ACHN (cell line): ENCODE data around the gene ENOX1.
"Not testable (repeated sequence)": the region's sequence is repeated elsewhere in the genome, so short reads cannot be mapped to it uniquely, and the experiment has no call there.

Experiments used
- DNase-seq: peaks from one replicate; pipeline ENCODE4 v3.0.0-alpha.2; 2015
- in situ Hi-C: cut with HindIII; loops from 2 replicates; pipeline ENCODE4 v1.10.0; 2017; ENCODE audit warnings: low sequenced_read_pairs, low pct_ligation_motif_present, low pct_unique_long_range_greater_than_20kb

The ENOX1 gene

DNA sequence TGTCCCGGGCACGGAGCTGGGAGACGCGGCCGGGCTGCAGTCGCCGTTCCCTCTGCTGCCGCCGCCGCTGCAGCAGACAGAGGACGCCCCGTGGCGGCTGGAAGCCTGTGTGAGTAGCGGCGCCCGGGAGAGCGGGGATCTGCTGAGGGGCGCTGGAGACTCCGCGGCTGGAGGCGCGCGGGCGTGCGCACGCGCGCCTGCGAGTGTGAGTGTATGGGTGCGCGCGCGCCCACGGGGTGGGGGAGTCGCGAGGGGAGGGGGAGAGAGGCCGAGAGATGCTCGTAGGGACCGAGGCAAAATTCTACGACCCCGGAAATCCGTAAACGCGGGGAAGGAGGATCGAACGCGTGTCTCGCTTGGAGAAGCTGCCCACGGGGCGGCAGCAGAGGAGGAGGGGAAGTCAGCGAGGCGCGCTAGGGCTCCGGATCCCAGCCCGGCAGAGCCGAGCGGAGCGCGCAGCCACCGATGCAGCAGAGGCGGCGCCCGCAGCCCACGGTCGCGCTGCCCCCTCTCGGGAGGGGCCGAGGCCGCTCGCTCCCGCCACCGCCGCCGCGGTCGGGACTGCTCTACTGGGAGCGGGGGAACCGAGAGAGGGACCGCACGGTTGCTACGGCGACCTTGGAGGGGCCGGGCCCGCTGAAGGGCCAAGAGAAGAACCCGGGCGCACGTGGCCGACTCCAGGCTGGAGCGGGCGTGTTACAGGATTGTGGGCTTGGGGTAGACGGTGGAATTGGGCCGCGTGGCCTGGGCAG lies at the start of gene ENOX1:
TSS of gene ENOX1 (minus strand) at position 207 of the 752 bp plus-strand sequence.
- in situ Hi-C loops: no loop called here
- DNase-seq: peak; percentile 30

DNA sequence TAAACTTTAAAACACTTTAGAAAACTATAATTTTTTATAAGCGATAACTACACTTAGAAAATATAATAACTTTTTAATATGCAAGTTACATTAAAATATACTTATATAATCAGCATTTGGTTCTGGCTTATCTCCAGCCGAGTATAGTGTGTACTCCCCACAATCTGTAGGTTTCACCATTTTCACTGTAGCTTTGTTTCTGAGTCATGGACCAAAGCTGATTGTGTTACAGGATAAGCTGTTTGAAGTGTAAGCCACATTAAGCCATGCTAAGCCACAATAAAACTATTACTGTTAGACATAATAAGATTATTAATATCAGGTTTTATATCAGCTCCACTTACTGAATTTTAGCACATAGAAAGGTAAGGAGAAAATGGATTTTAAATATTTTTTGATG lies 48.9 kb upstream of the ENOX1 start:
- in situ Hi-C loops: no loop called here
- no peak for DNase-seq

DNA sequence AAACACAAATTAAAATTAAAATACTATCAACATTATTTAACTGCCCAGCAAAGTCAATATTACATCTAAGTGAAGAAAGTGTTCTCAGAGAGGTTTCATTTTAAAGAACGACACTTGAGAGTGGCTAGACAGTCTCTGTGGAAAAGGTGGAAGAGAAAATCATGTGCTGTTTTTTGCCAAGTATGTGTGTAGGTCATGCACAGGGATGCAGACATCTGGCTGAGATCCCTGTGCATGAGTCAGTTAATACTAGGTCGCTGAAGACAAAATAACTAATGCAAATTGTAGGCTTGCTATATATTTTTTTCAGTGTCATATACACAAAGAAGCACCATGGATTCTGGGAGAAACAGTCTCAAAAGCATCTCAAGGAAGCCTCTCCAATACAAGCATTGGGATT lies 44.3 kb upstream of the ENOX1 start:
- in situ Hi-C loops: no loop called here
- DNase-seq: no peak

DNA sequence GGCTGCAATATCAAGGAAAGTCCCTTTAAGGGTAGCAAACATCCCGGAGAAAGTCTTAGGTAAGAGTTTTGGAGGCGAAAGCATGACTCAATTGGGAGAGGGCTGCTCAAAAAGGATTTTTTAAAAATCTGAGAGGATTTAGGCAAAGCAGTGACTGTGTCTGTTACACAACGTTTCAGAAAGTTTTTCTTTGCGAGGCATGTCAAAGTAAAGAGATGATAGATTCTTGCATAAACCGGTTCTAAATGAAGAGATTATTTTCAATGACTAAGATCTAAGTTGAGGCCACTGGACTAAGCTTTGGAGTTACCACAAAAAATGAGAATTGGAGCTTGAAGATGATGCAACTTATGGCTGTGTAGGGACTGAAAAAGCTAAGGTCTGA lies 43.7 kb upstream of the ENOX1 start:
- DNase-seq: no peak
- in situ Hi-C loops: no loop called here

DNA sequence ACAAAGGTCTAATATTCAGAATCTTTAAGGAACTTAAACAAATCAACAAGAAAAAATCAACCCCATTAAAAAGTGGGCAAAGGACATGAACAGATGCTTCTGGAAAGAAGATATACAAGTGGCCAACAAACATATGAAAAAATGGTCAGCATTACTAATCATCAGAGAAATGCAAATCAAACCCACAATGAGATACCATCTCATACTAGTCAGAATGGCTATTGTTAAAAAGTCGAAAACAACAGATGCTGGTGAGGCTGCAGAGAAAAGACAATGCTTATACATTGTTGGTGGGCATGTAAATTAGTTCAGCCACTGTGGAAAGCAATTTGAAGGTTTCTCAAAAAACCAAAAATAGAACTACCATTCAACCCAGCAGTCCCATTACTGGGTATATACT lies 37.9 kb upstream of the ENOX1 start:
- in situ Hi-C loops, DNase-seq: not testable (repeated sequence)

DNA sequence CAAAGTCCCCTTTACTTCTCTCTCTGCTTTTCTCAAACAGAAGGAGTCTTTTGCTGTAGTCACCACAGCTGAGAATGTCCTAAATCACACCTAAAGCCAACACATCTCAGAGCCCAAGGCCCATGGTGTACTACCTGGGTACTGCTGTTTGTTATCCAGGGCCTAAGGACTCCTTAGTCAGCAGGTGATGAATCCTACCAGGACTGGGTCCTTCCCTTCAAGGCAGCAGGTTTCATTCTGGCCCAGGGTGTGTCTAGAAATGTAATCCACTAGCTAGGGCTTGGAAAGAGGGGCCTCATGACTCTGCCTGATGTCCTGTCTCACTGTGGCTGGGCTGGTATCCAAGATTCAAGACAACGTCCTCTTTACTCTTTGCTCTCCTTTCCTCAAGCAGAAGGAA lies 36.2 kb upstream of the ENOX1 start:
- DNase-seq: no peak
- in situ Hi-C loops: no loop called here

DNA sequence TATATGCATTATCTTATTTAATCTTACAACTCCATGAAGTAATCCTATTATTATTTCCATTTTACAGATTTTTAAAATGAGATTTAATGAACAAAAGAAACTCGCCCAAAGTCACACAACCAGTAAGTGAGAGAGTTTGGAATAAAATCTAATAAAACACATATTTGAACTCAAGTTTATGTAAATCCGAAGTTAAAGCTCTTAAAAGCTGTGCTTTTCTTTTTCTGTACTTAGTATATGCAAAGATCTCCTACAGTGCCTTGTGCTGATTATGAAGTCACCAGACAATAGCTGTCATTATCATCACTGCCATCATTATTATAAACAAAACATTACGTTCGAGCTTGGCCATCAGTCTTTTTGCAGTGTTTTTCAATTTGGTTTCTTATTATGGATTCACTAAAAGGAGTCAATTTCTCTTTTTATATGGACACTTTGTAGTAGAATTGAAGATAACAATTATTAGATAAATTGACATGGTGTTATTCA lies 29.7 kb upstream of the ENOX1 start:
- in situ Hi-C loops: no loop called here
- no peak for DNase-seq

DNA sequence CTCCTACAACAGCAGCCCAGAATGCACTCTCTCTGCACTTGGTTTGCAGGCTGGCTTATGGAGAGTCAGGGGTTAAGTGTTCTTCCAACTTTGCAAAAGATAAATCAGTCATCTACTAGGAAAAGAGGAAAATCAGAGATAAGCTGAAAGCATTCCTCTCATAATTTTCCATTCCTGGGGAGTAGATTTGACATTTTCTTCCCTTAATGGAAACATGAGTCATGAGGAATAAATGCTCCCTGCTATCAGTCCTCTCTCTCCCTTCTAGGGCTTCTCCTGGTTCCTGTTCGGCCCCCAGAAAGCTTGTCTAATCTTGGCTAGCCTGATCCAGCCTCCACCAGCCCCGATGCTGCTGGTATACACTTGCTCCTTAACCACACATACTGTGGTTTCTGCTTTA lies 28.4 kb upstream of the ENOX1 start:
- peak; percentile 23 for DNase-seq
- in situ Hi-C loops: no loop called here

DNA sequence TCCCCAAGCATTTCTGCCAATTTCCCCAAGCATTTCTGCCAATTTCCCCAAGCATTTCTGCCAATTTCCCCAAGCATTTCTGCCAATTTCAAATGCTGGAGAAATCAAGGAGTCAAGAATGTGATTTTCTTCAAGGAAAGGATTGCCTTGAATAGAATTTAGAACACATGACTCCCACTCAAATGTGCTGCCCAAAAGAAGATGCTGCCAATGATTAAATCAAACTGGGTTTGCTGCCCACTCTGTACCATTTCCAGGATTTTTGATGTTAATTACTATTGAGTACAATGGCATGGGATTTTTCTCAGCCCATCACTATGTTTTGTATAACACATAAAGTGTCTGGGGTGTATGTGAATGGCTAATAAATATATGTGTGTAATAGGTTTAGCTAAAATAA lies 21.9 kb upstream of the ENOX1 start:
- in situ Hi-C loops: no loop called here
- no peak for DNase-seq

DNA sequence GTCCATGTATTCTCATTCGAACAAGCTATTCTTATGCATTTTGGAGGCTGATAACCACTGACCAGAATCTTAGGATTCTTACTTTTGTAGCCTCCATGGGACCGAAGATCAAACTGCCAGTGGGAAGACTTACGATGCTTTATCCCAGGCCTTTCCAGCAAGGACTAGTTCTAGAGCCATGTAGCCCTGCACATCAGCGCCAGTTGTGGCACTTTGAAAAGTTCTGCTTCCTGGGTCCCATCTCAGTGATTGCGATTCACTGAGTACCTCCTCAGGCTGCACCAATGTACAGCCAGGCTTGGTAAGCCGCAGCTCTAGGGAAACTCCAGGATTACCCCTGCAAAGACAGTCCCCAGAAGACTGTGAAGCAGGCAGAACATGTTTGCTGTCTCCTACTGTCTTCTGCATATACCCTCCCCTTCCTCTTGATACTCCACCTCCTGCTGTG lies 18.9 kb upstream of the ENOX1 start:
- in situ Hi-C loops: no loop called here
- DNase-seq: no peak

DNA sequence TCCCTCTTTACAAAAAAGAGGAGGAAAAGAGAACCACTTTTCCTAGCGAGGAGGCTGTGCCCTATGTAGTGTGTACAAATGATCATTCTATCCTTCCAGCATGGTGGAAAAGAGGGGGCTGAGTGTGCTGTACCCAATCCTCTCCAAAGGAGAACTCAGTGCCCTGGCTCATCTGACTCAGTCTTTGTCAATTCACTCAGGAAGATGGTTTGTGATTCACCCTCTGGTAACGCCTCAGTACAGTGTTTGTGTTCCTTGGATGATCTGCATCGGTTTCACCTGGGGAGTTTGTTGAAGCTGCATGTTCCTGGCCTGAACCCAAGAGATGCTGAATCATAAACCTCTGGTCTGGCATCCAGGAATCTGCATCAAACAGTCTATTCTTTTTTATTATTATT lies 18.3 kb upstream of the ENOX1 start:
- peak; percentile 72 for DNase-seq
- in situ Hi-C loops: no loop called here

DNA sequence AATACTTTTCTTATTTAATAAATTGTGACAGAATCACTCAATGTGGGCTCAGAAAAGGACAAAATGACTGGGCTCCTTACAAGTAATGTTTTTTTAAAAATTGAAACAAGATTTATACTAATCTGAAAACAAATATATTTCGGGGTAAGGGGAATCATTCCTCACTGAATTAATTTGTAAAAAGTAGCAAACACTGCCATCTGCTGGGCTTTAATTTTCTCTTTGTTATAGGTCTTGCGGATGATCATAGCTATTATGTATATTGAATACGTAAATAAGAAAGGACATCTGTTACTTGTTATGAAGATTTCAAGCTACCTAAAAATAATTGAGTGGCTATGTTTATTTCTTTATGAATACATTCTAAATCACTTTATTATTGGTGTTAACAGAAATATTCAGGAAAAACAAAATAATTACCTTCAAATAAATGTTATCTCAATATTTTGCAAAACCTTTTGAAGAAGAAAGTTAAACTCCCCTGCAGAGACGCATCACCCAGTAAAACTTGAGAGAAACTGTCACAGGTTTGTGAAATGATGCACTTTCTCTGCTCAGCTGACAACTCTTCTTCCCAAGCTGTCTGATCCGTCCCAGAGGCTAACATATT lies 17.8 kb upstream of the ENOX1 start:
- in situ Hi-C loops: no loop called here
- DNase-seq: peak; percentile 57

DNA sequence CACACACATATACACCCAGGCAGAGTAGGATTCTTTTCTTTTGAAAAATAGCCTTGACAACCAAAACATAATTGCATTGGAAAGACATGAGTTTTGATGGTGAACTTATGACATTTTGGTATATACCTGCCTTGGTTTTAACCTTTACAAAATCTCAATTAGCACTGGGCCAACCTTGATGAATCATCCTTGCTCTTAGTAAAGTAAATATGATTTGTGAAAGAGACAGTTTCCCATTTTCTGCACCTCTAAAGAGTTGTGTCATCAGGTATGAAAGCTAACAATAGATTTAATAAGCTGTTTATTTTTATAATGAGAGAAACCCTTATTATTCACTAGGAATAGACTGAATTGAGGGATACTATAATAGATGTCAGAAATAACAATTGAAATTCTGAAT lies 15.7 kb upstream of the ENOX1 start:
- no peak for DNase-seq
- in situ Hi-C loops: no loop called here

DNA sequence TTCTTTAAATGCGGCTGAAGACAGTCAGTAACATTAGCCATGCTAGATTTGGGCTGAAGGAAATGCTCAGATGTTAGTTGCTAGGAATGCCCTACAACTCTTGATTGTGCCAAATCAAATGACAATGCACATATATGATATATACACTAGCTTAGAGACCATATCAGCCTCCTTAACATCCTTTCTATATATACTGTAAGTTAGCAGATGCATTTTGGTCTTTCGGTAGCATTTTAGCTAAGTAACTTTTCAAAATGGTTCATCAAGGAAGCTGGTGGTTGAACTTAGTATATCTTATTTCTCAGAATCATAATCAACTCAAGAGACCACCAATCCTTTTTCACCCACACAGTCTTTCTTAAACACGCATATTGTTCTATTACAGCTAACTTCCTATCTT lies 14.1 kb upstream of the ENOX1 start:
- in situ Hi-C loops: no loop called here
- DNase-seq: no peak

DNA sequence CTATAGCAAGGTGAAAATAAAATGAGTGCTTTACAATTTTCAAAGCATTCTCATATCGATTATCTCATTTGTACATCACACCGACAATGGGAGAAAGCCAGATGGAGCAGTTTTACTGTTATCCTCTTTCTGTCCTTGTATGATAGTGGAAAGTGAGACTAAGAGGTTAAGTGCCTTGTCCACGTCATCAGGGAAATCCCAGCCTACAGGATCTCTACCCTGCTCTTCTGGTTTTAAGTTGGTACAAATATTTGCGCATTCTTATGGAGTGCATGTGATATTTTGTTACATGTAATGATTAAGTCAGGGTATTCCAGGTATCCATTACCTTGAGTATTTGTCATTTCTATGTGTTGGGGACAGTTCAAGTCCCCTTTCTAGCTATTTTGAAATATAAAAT lies 12.4 kb upstream of the ENOX1 start:
- DNase-seq: no peak
- in situ Hi-C loops: no loop called here

DNA sequence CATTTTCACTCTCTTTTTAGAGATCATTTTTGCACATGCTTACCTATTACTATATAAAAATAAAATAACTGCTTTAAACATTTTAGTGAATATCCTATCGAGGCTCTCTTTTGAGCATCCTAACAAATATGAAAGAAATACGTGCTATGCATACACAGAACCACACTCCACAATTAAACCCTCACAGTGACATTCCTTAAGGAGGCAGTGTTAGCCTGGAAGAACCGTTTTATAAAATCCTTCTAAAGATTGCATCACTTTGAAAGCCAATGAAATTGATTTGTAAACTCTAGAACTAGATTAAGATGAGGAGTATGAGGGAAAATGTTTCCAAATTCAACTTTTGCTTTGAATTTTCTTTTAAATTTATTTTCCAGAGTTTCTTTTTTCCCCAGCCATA lies 11.1 kb upstream of the ENOX1 start:
- in situ Hi-C loops: no loop called here
- no peak for DNase-seq

DNA sequence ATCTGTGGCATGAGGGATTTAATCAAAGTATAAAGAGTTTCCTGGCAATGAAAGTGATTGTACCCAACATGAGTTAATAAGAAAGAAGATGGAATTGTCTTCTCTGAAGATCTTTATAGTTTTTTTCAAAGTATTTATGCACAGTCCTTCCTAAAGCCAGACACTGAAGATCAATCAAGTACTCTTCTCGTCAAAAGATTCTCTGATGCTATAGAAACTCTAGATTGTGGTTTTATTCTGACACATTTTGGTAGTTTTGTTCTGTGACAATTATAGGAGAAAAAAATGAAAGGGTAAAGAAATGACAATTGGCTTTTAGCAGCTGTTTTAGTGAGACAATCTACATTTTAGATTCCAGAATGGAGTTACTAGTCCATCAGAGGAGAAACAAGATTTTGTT lies 10.4 kb upstream of the ENOX1 start:
- no peak for DNase-seq
- in situ Hi-C loops: no loop called here

DNA sequence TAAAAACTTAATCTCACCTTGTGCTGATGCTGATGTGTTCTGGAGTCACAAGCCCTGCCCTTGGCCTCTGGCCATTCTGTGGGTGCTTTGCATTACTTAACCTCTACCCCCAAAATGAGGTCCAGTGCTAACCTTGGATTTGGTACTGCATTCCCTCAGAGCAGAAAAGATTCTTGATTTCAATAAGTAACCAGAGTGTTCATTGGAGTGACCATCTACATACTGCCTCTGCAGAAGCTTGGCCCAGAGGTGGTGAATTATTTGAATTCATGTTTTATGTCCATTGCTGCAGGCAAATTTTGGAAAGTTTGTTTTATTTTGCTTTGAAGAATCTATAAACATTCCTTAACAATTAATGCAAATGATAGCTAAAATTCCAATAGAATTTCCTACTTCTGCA lies 7.6 kb upstream of the ENOX1 start:
- DNase-seq: no peak
- in situ Hi-C loops: no loop called here

DNA sequence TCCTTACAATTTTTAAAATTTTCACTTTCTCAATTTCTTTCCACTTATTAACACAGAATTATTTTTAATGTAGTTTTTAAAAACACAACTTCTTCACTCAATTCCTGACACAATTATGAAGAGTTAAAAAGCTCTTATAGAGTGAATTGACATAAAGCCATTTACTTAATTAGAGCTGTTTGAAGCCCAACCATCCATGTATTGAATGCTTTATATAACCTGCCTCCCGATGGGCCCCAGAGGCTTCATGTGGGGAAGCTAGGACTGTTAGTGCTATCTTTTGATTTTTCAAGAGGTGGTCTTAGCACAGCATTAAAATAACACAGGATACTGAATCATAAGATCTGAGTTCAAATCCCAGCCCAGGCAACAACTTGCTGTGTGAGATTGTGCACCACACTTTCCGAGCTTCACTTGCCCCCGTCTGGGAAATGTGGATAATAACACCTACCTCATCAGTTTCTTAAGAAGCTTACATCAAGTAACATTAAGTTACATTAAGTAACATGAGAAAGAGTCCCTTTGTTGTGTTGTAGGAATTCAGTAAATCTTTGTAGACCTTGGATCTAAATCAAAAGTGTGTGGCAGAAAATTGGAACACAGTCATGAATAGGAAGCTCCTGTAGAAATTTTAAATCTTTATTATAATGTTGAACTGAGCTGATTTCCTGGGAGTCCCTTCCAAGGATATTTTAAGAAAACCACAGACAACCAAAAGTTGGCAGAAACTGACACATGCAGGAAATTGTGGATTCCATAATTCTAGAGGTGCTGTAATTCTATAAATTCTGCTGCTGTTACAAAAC lies 5.5 kb upstream of the ENOX1 start:
- DNase-seq: no peak
- in situ Hi-C loops: no loop called here

DNA sequence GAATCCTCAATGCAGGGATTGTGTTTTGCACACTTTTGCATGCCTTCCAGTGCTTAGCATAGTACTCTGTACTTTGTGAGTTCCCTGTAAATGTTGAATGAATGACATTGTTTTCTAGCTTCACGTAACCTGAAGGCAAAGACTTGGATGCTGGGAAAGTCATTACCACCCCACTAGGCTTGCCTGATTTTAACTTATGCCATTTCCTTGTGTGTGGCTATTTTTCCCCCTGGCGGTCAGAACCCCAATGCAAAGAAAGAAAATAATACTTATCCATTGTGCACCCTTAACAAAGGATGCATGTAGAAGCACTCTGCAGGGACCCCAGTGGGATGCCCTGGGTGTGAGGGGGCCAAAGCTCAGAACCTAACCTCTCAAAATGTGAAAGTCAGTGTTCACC lies 1.2 kb upstream of the ENOX1 start:
- in situ Hi-C loops: no loop called here
- no peak for DNase-seq
